Vagina (tissue), 2 donors: ENCODE measurements around the gene SLX4. TPM values are rescaled to one million over a fixed set of nuclear protein-coding genes. Genes with fewer than 3 reads are reported as not detected.

ENCODE experiments used
- DNase-seq, 2 donors: peaks; one replicate each; pipeline ENCODE4 v3.0.0-alpha.2; 2017; ENCODE audit errors: extremely low spot score in 2 of 2
- H3K27ac ChIP-seq: fragments of 200-600 bp; sonication (generic); one replicate; pipeline ENCODE4 v1.5.1; 2019
- H3K27me3 ChIP-seq: fragments of 200-600 bp; sonication (generic); one replicate; pipeline ENCODE4 v1.5.1; 2019
- H3K36me3 ChIP-seq, 2 donors: fragments of 200-600 bp; sonication (generic); one replicate each; pipeline ENCODE4 v1.5.1; 2017 to 2019
- H3K4me1 ChIP-seq: fragments of 200-600 bp; sonication (generic); one replicate; pipeline ENCODE4 v1.5.1; 2019
- H3K4me3 ChIP-seq, 2 donors: fragments of 200-600 bp; sonication (generic); 1 replicate in 1 of 2; 2 replicates in 1 of 2; pipeline ENCODE4 v1.5.1; 2016 to 2019
- H3K9me3 ChIP-seq: fragments of 200-600 bp; sonication (generic); one replicate; pipeline ENCODE4 v1.5.1; 2019
- POLR2A ChIP-seq, 2 donors: fragments of 450-650 bp; IDR thresholded peaks; one replicate each; pipeline ENCODE4 v1.6.1; 2017; ENCODE audit warnings: antibody characterized with exemption in 2 of 2, mild to moderate bottlenecking in 2 of 2, moderate library complexity in 2 of 2
- POLR2AphosphoS5 ChIP-seq, 2 donors: sonication (generic); formaldehyde crosslinking; IDR thresholded peaks; one replicate each; pipeline ENCODE4 v1.9.0; 2017; ENCODE audit warnings: antibody characterized with exemption in 2 of 2, mild to moderate bottlenecking in 2 of 2, low read depth in 1 of 2; ENCODE audit not compliant: insufficient read depth in 1 of 2
- intact Hi-C: fragments of 100-400 bp; cut with DNase I; formaldehyde crosslinking; loops from one replicate; pipeline ENCODE4 v1.15.1; 2023
- total RNA-seq: library from RNA; depleted of rRNA; stranded (reverse); fragments of >200 nt; gene quantifications from one replicate; pipeline ENCODE4 v1.2.3, GENCODE V29; 2016
- TF ChIP-seq, protein P1 (sequence below), 3 experiments: fragments of 450-650 bp in 2 of 3; fragments of 200-600 bp in 1 of 3; sonication (generic) in 1 of 3; IDR thresholded peaks; one replicate each; pipeline ENCODE4 v1.5.1; 2017 to 2019; ENCODE audit warnings: antibody characterized with exemption in 3 of 3, mild to moderate bottlenecking in 2 of 3, moderate library complexity in 2 of 3

SLX4 gene
- total RNA-seq, 1 donor from 2014 or later = 3.9 TPM

GRCh38 chr16:3597676-3598075, 13.7 kb downstream of the SLX4 start:
- H3K36me3 ChIP-seq = peaks cover 0 to 12% of the 10 kb centered on the region in 2 donors
- no peak for TF ChIP-seq POLR2A (IDR thresholded peaks at IDR 0.05)
- TF ChIP-seq, protein P1, sequence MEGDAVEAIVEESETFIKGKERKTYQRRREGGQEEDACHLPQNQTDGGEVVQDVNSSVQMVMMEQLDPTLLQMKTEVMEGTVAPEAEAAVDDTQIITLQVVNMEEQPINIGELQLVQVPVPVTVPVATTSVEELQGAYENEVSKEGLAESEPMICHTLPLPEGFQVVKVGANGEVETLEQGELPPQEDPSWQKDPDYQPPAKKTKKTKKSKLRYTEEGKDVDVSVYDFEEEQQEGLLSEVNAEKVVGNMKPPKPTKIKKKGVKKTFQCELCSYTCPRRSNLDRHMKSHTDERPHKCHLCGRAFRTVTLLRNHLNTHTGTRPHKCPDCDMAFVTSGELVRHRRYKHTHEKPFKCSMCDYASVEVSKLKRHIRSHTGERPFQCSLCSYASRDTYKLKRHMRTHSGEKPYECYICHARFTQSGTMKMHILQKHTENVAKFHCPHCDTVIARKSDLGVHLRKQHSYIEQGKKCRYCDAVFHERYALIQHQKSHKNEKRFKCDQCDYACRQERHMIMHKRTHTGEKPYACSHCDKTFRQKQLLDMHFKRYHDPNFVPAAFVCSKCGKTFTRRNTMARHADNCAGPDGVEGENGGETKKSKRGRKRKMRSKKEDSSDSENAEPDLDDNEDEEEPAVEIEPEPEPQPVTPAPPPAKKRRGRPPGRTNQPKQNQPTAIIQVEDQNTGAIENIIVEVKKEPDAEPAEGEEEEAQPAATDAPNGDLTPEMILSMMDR (IDR thresholded peaks at IDR 0.05) = no peak
- no peak for TF ChIP-seq POLR2AphosphoS5 (IDR thresholded peaks at IDR 0.05; ENCODE audit: insufficient read depth in 1 of 2, low read depth in 1 of 2)
- H3K27ac ChIP-seq = no peak overlapping the region
- no peaks in the 10 kb centered on the region for H3K27me3 ChIP-seq
- no peak overlapping the region for H3K4me3 ChIP-seq
- DNase-seq = no peak
- no peaks in the 10 kb centered on the region for H3K4me1 ChIP-seq
- H3K9me3 ChIP-seq = no peaks in the 10 kb centered on the region
- intact Hi-C loops = no loop called here

- peaks cover 0 to 14% of the 10 kb centered on the region in 2 donors for H3K36me3 ChIP-seq
These were observed 14.2 kb downstream of the SLX4 start for GRCh38 chr16:3597226-3597625.

DNA sequence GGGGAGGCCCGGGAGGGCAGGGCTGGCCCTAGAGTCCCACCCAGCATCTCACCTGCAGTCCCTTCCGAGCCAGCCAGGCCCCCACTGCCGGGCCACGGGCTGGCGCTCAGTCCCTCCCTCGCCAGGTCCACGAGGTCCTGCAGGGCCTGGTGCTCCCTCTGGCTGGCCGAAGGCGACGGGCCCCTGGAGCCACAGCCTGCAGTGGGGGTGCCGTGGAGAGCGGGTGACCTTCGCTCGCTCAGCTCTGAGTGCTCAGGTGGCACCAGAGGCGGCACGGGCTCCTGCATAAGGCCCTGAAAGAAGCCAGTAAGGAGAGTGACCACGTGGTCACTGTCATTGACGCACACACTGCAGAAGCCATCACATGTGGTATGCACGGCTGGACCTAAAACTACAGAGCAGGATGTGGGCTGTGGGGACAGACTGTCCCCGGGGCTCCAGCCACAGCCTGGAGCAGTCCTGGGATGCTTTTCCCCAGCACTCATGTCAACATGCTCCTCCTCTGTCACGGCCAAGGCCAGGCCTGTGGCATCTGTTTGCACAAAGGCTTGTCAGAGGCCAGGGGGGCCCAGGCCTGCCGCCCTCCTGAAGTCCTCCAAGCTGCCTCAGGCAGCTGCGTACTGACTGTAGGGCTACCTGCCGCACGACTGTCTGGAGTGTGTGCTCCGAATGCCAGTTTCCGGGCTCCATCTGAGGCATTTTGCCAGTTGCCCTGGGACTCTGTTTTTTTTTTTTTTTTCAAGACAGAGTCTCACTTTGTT, 15.1 kb downstream of the SLX4 start:
- Histone ChIP-seq H3K4me1 (no peaks in the 10 kb centered on the region), H3K27me3 (no peaks in the 10 kb centered on the region), H3K36me3 (peaks cover 0 to 7% of the 10 kb centered on the region in 2 donors), H3K4me3 (no peak overlapping the region), H3K27ac (no peak overlapping the region), H3K9me3 (no peaks in the 10 kb centered on the region)
- DNase-seq = no peak
- TF ChIP-seq POLR2A (IDR thresholded peaks at IDR 0.05) (no peak), POLR2AphosphoS5 (IDR thresholded peaks at IDR 0.05; ENCODE audit: insufficient read depth in 1 of 2, low read depth in 1 of 2) (no peak)
- TF ChIP-seq, protein P1 (IDR thresholded peaks at IDR 0.05) = no peak
- intact Hi-C loops = no loop called here

More at GRCh38 chr16:3597226-3597625, 14.2 kb downstream of the SLX4 start:
- DNase-seq = no peak
- TF ChIP-seq, protein P1 (IDR thresholded peaks at IDR 0.05) = no peak
- TF ChIP-seq POLR2A (IDR thresholded peaks at IDR 0.05) = no peak
- TF ChIP-seq POLR2AphosphoS5 (IDR thresholded peaks at IDR 0.05; ENCODE audit: insufficient read depth in 1 of 2, low read depth in 1 of 2) = no peak
- H3K9me3 ChIP-seq = no peaks in the 10 kb centered on the region
- no peaks in the 10 kb centered on the region for H3K27me3 ChIP-seq
- no peaks in the 10 kb centered on the region for H3K4me1 ChIP-seq
- H3K4me3 ChIP-seq = no peak overlapping the region
- intact Hi-C loops = no loop called here
- no peak overlapping the region for H3K27ac ChIP-seq

GRCh38 chr16:3595521-3596021, 15.8 kb downstream of the SLX4 start:
- Histone ChIP-seq H3K27ac (no peak overlapping the region), H3K4me3 (no peak overlapping the region), H3K9me3 (no peaks in the 10 kb centered on the region), H3K36me3 (peaks cover 0 to 7% of the 10 kb centered on the region in 2 donors), H3K4me1 (no peaks in the 10 kb centered on the region), H3K27me3 (no peaks in the 10 kb centered on the region)
- intact Hi-C loops = no loop called here
- no peak for DNase-seq
- no peak for TF ChIP-seq POLR2A (IDR thresholded peaks at IDR 0.05)
- no peak for TF ChIP-seq POLR2AphosphoS5 (IDR thresholded peaks at IDR 0.05; ENCODE audit: insufficient read depth in 1 of 2, low read depth in 1 of 2)
- TF ChIP-seq, protein P1 (IDR thresholded peaks at IDR 0.05) = no peak

- H3K27me3 ChIP-seq = no peaks in the 10 kb centered on the region
- no peak overlapping the region for H3K27ac ChIP-seq
- DNase-seq = no peak
- H3K4me1 ChIP-seq = no peaks in the 10 kb centered on the region
- no peaks in the 10 kb centered on the region for H3K9me3 ChIP-seq
- intact Hi-C loops = no loop called here
- H3K4me3 ChIP-seq = no peak overlapping the region
- no peak for TF ChIP-seq POLR2A (IDR thresholded peaks at IDR 0.05)
- no peak for TF ChIP-seq POLR2AphosphoS5 (IDR thresholded peaks at IDR 0.05; ENCODE audit: insufficient read depth in 1 of 2, low read depth in 1 of 2)
- TF ChIP-seq, protein P1 (IDR thresholded peaks at IDR 0.05) = no peak
- H3K36me3 ChIP-seq = peaks cover 0 to 7% of the 10 kb centered on the region in 2 donors
These were observed 16.3 kb downstream of the SLX4 start for GRCh38 chr16:3595110-3595486.
